ENCODE results near the gene HOXB1.

GRCh38 chr17:48565925-48566710 is 35.3 kb upstream of the HOXB1 start:
- TF ChIP-seq CTCF (IDR thresholded peaks at IDR 0.05 in 8 of 11, conservative IDR thresholded peaks at IDR 0.05 in 3 of 11) (no peak), POLR2A (IDR thresholded peaks at IDR 0.05) (no peak), POLR2AphosphoS5 (IDR thresholded peaks at IDR 0.05) (no peak)

Data from spleen (tissue), 7 donors.